ENCODE data around the gene HERPUD2.

DNA sequence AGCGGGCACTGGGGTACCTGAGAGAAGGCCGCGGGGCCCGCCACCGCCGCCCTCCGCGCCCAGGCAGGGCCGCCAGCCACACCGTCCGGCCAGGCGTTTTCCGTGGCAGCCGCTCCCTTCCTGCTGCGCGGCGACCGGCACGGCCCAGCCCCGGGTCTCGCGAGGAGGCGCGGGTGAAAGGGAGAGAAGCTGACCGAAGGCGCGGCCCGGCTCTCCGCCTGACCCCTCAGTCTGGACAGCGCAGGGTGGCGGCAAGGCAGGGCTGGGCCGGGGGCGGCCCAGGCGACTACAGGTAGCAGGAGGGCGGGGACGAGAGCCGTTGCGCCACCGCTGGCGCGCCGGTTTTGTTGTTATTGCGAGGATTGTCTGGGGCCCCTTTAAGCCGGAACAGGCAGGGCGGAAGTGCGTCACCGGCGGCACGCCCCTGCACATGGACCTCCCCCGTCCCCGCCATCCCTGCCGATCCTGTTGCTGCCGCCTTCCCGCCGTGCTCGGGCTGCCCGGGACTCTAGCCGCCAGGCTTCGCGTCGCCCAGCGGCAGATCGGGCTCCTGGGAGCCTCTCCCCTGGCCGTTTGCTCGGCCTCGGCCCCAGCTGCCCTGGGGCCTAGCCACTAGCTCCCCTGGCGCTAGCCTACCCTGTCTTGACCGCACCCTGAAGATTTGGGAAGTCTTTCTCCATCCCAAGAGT, at the start of gene HERPUD2:
- TF ChIP-seq, protein P1, sequence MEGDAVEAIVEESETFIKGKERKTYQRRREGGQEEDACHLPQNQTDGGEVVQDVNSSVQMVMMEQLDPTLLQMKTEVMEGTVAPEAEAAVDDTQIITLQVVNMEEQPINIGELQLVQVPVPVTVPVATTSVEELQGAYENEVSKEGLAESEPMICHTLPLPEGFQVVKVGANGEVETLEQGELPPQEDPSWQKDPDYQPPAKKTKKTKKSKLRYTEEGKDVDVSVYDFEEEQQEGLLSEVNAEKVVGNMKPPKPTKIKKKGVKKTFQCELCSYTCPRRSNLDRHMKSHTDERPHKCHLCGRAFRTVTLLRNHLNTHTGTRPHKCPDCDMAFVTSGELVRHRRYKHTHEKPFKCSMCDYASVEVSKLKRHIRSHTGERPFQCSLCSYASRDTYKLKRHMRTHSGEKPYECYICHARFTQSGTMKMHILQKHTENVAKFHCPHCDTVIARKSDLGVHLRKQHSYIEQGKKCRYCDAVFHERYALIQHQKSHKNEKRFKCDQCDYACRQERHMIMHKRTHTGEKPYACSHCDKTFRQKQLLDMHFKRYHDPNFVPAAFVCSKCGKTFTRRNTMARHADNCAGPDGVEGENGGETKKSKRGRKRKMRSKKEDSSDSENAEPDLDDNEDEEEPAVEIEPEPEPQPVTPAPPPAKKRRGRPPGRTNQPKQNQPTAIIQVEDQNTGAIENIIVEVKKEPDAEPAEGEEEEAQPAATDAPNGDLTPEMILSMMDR (IDR thresholded peaks at IDR 0.05; ENCODE audit: insufficient read depth, low read length, poor library complexity, severe bottlenecking) = no peak
- TF ChIP-seq EZH2phosphoT487 (conservative IDR thresholded peaks at IDR 0.05; ENCODE audit: low read length) = no peak
